Duodenal mucosa (tissue), 2 donors: Measurements from ENCODE around the gene RHOBTB3.

Experiments used
- H3K27ac ChIP-seq: one replicate; pipeline ENCODE4 v1.7.0; 2013; ENCODE audit warnings: low read depth, low read length
- H3K27me3 ChIP-seq, 2 donors: one replicate each; pipeline ENCODE4 v1.7.0; 2013; ENCODE audit warnings: low read length in 2 of 2, control low read depth in 1 of 2; ENCODE audit not compliant: insufficient read depth in 2 of 2, control insufficient read depth in 1 of 2
- H3K36me3 ChIP-seq, 2 donors: one replicate each; pipeline ENCODE4 v1.7.0; 2013; ENCODE audit warnings: low read length in 2 of 2, control low read depth in 1 of 2; ENCODE audit not compliant: insufficient read depth in 2 of 2, control insufficient read depth in 1 of 2
- H3K4me1 ChIP-seq, 2 donors: one replicate each; pipeline ENCODE4 v1.7.0; 2013; ENCODE audit warnings: low read length in 2 of 2, control low read depth in 1 of 2; ENCODE audit not compliant: insufficient read depth in 2 of 2, control insufficient read depth in 1 of 2
- H3K4me3 ChIP-seq, 2 donors: one replicate each; pipeline ENCODE4 v1.7.0; 2013; ENCODE audit warnings: low read length in 2 of 2, low read depth in 1 of 2
- H3K9ac ChIP-seq, 2 donors: one replicate each; pipeline ENCODE4 v1.7.0; 2013; ENCODE audit warnings: low read length in 2 of 2, low read depth in 1 of 2
- H3K9me3 ChIP-seq, 2 donors: one replicate each; pipeline ENCODE4 v1.7.0; 2013; ENCODE audit warnings: low read length in 2 of 2, control low read depth in 1 of 2; ENCODE audit not compliant: control insufficient read depth in 1 of 2

The RHOBTB3 gene

DNA sequence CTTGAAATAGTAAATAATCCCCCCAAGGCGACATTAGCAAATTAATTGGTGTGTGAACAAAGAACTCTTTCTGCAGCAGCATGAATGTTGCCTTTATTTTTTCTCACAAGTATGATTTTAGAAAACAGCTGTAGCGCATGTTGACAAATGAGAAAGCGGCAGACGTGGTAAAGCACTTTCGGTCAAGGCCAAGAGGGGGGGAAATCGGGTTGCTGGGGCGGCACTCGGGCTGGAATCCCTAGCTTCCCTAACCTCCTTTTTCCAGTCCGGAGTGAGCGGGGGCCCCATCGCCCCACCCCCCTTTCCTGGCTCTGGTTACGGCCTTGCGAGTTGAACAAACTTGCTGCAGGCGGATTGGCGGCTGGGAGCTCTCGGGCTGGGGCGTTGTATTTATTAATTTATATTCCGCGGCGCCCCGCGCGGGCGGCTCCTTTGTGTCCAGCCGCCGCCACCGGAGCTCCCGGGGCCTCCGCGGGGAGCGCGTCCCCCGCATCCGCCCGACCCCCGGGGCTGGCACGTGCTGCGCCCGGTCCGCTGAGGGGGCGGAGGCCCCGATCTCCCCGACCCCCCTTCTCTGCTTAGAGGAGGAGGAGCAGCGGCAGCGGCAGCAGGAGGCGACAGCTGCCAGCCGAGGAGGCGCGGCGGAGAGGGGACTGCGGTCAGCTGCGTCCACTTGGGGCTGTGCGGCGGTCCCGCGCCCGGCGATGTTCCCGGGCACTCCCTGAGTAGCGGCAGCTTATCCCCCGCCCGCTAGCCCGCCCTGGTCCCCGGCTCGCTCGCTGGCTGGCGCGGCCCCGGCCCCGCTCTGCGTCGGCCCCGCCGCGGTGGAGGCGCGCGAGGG is at the start of gene RHOBTB3:
RHOBTB3 (plus strand) TSS at position 607 of the 841 bp plus-strand sequence. CDS start 347 bp downstream, outside the sequence.
- H3K9ac ChIP-seq = peak within 1 kb of the TSS; percentile 67 to 88
- no peaks in the 10 kb centered on the region for H3K36me3 ChIP-seq
- no peaks in the 10 kb centered on the region for H3K27me3 ChIP-seq
- no peaks in the 10 kb centered on the region for H3K9me3 ChIP-seq
- peaks cover 48 to 60% of the 10 kb centered on the region in 2 donors for H3K4me1 ChIP-seq
- H3K4me3 ChIP-seq = peak within 1 kb of the TSS; percentile 79 to 95
- peak within 1 kb of the TSS; percentile 82 for H3K27ac ChIP-seq

GRCh38 chr5:95682891-95683290 is 48.2 kb upstream of the RHOBTB3 start, which contains the start of gene SPATA9:
Gene SPATA9, minus strand, starts transcription at chr5:95682991. Its CDS starts 137 bp downstream, at chr5:95682854.
- Histone ChIP-seq H3K4me3 (no peak within 1 kb of the TSS), H3K27ac (no peak within 1 kb of the TSS)

DNA sequence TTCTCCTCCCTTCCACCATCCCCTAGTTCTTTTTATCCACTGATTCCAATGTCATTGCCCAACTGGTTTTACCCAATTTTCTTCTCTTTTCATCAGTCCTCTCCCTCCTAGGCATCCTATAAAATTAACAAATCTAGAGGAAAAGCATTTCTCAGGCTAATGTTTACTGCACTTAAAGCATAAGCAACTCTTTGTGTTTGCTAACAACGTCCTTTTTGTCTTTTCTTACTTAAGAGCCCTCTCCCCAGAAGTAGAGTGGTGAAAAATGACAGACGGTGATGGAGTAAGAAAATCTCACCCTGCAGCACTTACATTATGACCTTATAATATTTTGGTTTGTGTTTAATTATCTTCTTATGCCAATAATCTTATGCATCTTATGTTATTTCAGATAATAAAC is 46.8 kb upstream of the RHOBTB3 start:
- H3K9ac ChIP-seq = no peak overlapping the region
- H3K27me3 ChIP-seq = no peaks in the 10 kb centered on the region
- H3K27ac ChIP-seq = no peak overlapping the region
- no peaks in the 10 kb centered on the region for H3K9me3 ChIP-seq
- H3K4me3 ChIP-seq = no peak overlapping the region
- H3K4me1 ChIP-seq = no peaks in the 10 kb centered on the region
- H3K36me3 ChIP-seq = no peaks in the 10 kb centered on the region

More at GRCh38 chr5:95682891-95683290, 48.2 kb upstream of the RHOBTB3 start, which contains the start of gene SPATA9:
- no peaks in the 10 kb centered on the region for H3K36me3 ChIP-seq
- no peaks in the 10 kb centered on the region for H3K4me1 ChIP-seq
- H3K27me3 ChIP-seq = no peaks in the 10 kb centered on the region
- H3K9ac ChIP-seq = no peak within 1 kb of the TSS
- no peaks in the 10 kb centered on the region for H3K9me3 ChIP-seq

DNA sequence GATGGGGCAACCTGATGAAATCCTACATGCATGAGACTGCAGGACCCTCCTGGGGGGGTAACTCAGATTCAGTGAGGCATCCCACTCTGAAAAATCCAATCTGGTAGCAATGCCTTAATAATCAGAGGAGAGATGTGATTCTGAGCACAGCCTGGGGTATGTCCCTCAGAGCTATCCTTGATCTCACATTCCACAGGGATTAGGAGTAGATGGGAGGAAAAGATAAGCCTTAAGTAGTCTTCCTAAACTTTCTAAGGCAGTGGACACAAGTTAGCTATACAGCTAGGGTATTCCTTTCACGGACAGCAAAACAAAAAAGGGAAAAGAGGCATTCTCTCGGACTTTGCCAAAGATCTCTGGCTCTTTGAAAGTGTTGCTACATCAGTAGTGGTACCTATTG is 44.5 kb upstream of the RHOBTB3 start:
- no peak overlapping the region for H3K9ac ChIP-seq
- H3K9me3 ChIP-seq = no peaks in the 10 kb centered on the region
- H3K36me3 ChIP-seq = no peaks in the 10 kb centered on the region
- H3K27me3 ChIP-seq = no peaks in the 10 kb centered on the region
- no peaks in the 10 kb centered on the region for H3K4me1 ChIP-seq
- H3K4me3 ChIP-seq = no peak overlapping the region
- H3K27ac ChIP-seq = no peak overlapping the region

DNA sequence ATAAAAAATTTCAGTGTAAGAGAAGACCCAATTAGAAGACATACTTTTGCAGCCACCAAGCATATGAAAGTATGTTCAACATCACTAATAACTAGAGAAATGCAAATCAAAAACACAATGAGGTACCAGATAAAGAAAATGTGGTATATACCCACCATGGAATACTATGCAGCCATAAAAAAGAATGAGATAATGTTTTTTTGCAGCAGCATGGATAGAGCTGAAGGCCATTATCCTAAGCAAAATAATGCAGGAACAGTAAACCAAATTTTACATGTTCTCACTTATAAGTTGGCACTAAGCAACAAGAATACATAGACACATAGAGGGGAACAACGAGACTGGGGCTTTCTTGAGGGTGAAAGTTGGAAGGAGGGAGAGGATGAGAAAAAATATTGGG is 41.5 kb upstream of the RHOBTB3 start:
- no peaks in the 10 kb centered on the region for H3K27me3 ChIP-seq
- H3K36me3 ChIP-seq = no peaks in the 10 kb centered on the region
- H3K27ac ChIP-seq = no peak overlapping the region
- no peaks in the 10 kb centered on the region for H3K4me1 ChIP-seq
- H3K4me3 ChIP-seq = no peak overlapping the region
- H3K9ac ChIP-seq = no peak overlapping the region
- H3K9me3 ChIP-seq = no peaks in the 10 kb centered on the region

DNA sequence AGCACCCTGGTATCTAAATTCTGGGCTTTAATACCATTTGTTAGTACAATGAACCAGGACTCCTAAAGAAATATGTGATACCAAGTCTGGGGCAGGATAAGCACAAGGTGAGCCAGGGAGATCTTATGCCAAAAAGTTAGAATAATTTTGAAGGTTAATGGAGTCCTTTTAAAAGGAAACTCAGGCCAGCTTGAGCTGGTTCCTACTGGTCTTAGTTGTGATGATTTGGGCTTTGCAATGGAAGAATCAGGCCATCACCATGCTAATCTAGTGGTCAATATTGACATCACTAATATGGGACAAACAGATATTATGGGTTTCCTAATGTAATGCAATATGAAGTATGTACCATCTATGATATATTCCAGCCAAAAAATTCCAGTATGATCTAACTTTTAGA is 40.8 kb upstream of the RHOBTB3 start:
- Histone ChIP-seq H3K36me3 (no peaks in the 10 kb centered on the region), H3K27me3 (no peaks in the 10 kb centered on the region), H3K4me1 (no peaks in the 10 kb centered on the region), H3K27ac (no peak overlapping the region), H3K4me3 (no peak overlapping the region), H3K9me3 (no peaks in the 10 kb centered on the region), H3K9ac (no peak overlapping the region)

- Histone ChIP-seq H3K4me1 (no peaks in the 10 kb centered on the region), H3K4me3 (no peak overlapping the region), H3K9me3 (no peaks in the 10 kb centered on the region), H3K36me3 (no peaks in the 10 kb centered on the region), H3K27ac (no peak overlapping the region), H3K9ac (no peak overlapping the region), H3K27me3 (no peaks in the 10 kb centered on the region)
Observed at GRCh38 chr5:95697781-95698681, 33.1 kb upstream of the RHOBTB3 start.

DNA sequence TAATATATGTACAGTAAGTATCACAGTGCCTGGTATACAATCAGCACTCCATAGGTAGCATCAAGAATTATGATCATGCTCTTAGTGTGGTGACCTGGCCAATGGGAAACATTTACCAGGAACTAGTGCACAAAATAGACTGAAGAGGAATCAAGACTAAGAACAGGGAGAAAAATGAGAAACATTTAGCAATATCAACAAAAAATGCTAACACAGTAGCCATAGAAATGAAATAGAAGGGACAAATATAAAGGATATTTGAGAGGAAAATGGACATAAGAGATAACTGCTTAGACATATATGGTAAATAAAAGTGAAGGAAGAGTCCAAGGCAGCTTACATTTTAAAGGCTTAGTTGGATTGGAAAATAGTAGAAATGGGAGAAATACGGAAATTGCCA is 31.8 kb upstream of the RHOBTB3 start:
- H3K4me3 ChIP-seq = no peak overlapping the region
- H3K36me3 ChIP-seq = no peaks in the 10 kb centered on the region
- H3K9ac ChIP-seq = no peak overlapping the region
- H3K4me1 ChIP-seq = no peaks in the 10 kb centered on the region
- H3K27me3 ChIP-seq = no peaks in the 10 kb centered on the region
- H3K9me3 ChIP-seq = no peaks in the 10 kb centered on the region
- H3K27ac ChIP-seq = no peak overlapping the region

- H3K4me1 ChIP-seq = no peaks in the 10 kb centered on the region
- H3K27ac ChIP-seq = no peak overlapping the region
- H3K4me3 ChIP-seq = no peak overlapping the region
- no peaks in the 10 kb centered on the region for H3K36me3 ChIP-seq
- H3K9me3 ChIP-seq = no peaks in the 10 kb centered on the region
- H3K9ac ChIP-seq = no peak overlapping the region
- no peaks in the 10 kb centered on the region for H3K27me3 ChIP-seq
Observed at GRCh38 chr5:95701074-95701473, 30.1 kb upstream of the RHOBTB3 start.

- Histone ChIP-seq H3K9me3 (no peaks in the 10 kb centered on the region), H3K9ac (no peak overlapping the region), H3K4me1 (no peaks in the 10 kb centered on the region), H3K27ac (no peak overlapping the region), H3K4me3 (no peak overlapping the region), H3K36me3 (no peaks in the 10 kb centered on the region), H3K27me3 (no peaks in the 10 kb centered on the region)
Observed at GRCh38 chr5:95704150-95704549, 27.0 kb upstream of the RHOBTB3 start.
